ENCODE data around the gene ZBTB34. TPM values are rescaled to one million over a fixed set of nuclear protein-coding genes. Genes with fewer than 3 reads are reported as not detected.
A peak's percentile ranks its signal among the peaks of the same experiment; 100 is the strongest.
"Not testable (repeated sequence)": the region's sequence is repeated elsewhere in the genome, so short reads cannot be mapped to it uniquely, and the experiment has no call there.

ZBTB34 gene, protein sequence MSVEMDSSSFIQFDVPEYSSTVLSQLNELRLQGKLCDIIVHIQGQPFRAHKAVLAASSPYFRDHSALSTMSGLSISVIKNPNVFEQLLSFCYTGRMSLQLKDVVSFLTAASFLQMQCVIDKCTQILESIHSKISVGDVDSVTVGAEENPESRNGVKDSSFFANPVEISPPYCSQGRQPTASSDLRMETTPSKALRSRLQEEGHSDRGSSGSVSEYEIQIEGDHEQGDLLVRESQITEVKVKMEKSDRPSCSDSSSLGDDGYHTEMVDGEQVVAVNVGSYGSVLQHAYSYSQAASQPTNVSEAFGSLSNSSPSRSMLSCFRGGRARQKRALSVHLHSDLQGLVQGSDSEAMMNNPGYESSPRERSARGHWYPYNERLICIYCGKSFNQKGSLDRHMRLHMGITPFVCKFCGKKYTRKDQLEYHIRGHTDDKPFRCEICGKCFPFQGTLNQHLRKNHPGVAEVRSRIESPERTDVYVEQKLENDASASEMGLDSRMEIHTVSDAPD
- 1 to 10 TPM; 4.4 to 7.3 (median 5.5) TPM for total RNA-seq
- 1 to 10 TPM; 2.0 to 5.0 (median 2.1) TPM for polyA plus RNA-seq
- long read RNA-seq, donor 1, full-length matches to known transcripts, result 1 of 1 reads
- long read RNA-seq, donor 1, partial matches to known transcripts, result 0 of 1 reads
- long read RNA-seq, donor 1, other reads (novel, unspliced or antisense), result 0 of 1 reads
- long read RNA-seq, donor 2, full-length matches to known transcripts, result 5 of 6 reads
- long read RNA-seq, donor 2, partial matches to known transcripts, result 0 of 6 reads
- long read RNA-seq, donor 2, other reads (novel, unspliced or antisense), result 1 of 6 reads

DNA sequence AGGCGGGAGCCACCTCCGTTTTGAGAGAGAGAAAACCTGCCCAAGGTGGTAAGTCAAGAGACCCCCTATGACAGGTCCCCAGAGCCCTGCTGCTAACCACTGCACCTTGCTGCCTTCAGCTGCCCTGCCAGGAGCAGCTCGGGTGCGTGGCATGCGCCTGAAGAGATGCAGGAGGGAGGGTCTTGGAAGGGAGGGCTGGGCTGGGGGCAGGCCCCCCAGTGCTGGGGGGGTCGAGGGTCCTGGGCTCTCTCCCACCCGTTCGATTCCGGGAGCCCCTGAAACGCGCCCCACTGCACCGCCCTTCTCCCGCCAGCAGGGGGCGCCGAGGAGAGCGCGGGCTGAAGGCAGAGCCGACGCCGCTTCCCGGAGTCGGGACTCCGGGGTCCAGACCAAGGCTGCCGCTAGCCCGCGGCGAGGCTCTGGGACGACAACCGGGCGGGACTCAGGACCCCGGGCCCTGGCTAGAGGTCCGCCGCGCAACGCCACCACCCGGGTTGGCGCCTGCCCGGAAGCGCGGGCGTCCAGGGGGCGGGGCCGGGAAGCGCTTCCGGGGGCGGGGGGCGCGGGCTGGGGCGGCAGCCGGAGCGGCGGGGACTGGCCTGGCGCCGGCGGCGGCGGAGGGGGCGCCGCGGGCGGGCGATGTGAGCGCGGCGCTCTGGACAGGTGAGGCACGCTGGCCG lies at the start of gene ZBTB34:
Gene ZBTB34, plus strand, starts transcription at position 563 of the 680 bp plus-strand sequence. CDS start 18,761 bp downstream, outside the sequence.
- H3K36me3 ChIP-seq (ENCODE audit: insufficient read depth in 1 of 2, low read depth in 1 of 2), result peaks cover 3 to 9% of the 10 kb centered on the region in 2 donors
- no peaks in the 10 kb centered on the region for H3K27me3 ChIP-seq (ENCODE audit: insufficient read depth in 3 of 3, low read length in 2 of 3)
- TF ChIP-seq, protein P1, sequence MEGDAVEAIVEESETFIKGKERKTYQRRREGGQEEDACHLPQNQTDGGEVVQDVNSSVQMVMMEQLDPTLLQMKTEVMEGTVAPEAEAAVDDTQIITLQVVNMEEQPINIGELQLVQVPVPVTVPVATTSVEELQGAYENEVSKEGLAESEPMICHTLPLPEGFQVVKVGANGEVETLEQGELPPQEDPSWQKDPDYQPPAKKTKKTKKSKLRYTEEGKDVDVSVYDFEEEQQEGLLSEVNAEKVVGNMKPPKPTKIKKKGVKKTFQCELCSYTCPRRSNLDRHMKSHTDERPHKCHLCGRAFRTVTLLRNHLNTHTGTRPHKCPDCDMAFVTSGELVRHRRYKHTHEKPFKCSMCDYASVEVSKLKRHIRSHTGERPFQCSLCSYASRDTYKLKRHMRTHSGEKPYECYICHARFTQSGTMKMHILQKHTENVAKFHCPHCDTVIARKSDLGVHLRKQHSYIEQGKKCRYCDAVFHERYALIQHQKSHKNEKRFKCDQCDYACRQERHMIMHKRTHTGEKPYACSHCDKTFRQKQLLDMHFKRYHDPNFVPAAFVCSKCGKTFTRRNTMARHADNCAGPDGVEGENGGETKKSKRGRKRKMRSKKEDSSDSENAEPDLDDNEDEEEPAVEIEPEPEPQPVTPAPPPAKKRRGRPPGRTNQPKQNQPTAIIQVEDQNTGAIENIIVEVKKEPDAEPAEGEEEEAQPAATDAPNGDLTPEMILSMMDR (IDR thresholded peaks at IDR 0.05), result peak; percentile 100
- no peaks in the 10 kb centered on the region for H3K9me3 ChIP-seq
- ATAC-seq (peak; percentile 78 to 84 (median 82)), DNase-seq (peak; percentile 70 to 85)
- peak within 1 kb of the TSS; percentile 97 for H3K4me3 ChIP-seq
- 0 to 2% (median 1%) methylated on average over 23 to 65 of the region's 67 CpGs for WGBS, 3 donors
- H3K4me1 ChIP-seq, result peaks cover 45% of the 10 kb centered on the region
- intact Hi-C loops (cut with DNase I), result loop anchor here in 1 of 2 donors (5.0 kb wide), 1 partner anchor 52 kb away; the partner anchor contains the start of gene RALGPS1
- peak within 1 kb of the TSS; percentile 98 for H3K27ac ChIP-seq

DNA sequence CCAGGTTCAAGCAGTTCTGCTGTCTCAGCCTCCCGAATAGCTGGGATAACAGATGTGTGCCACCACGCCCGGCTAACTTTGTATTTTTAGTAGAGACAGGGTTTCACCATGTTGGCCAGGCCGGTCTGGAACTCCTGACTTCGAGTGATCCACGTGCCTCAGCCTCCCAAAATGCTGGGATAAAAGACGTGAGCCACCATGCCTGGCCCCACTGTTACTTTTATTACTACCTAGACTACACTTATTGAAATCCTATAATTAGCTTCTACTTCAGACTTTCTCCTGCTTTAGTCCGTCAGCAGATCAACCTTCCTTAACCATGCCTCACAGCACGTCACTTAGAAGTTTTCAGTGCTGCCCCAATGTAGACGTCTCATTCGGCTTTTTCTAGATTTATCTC lies 47.4 kb upstream of the ZBTB34 start:
- Histone ChIP-seq H3K4me1 (peaks cover 49% of the 10 kb centered on the region), H3K36me3 (ENCODE audit: insufficient read depth in 1 of 2, low read depth in 1 of 2) (peaks cover 2 to 59% of the 10 kb centered on the region in 2 donors), H3K4me3 (peak overlapping the region; percentile 15), H3K27me3 (ENCODE audit: insufficient read depth in 3 of 3, low read length in 2 of 3) (no peaks in the 10 kb centered on the region), H3K9me3 (peaks cover 7% of the 10 kb centered on the region), H3K27ac (peak overlapping the region; percentile 100)
- peak; percentile 64 to 82 (median 68) for ATAC-seq
- intact Hi-C loops (cut with DNase I), result no loop called here
- TF ChIP-seq, protein P1 (IDR thresholded peaks at IDR 0.05), result no peak
- DNase-seq, result peak in 1 of 2 donors; percentile 65
- WGBS, 3 donors, result 42 to 76% (median 49%) methylated on average over 11 of the region's 11 CpGs

DNA sequence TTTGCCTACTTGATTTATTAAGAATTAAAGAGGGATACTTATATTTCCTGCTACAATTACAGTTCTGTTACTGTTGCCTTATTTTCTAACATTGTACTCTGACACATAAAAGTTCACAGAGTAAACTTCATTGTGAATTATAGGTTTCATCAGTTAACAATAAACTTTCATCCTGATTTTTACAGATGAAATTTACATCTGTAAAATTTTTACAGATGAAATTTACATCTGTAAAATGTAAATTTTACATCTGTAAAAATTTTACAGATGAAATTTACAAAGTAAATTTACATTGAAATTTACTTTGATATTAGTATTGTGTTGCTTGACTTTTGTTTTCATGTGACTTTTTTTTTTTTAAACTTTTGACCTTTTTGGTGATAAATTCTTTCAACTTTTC lies 46.3 kb upstream of the ZBTB34 start:
- intact Hi-C loops (cut with DNase I), result no loop called here
- Histone ChIP-seq H3K27me3 (ENCODE audit: insufficient read depth in 3 of 3, low read length in 2 of 3) (no peaks in the 10 kb centered on the region), H3K36me3 (ENCODE audit: insufficient read depth in 1 of 2, low read depth in 1 of 2) (peaks cover 2 to 57% of the 10 kb centered on the region in 2 donors), H3K27ac (peak overlapping the region; percentile 100), H3K9me3 (peaks cover 14% of the 10 kb centered on the region), H3K4me3 (peak overlapping the region; percentile 15), H3K4me1 (peaks cover 39% of the 10 kb centered on the region)
- ATAC-seq (no peak), DNase-seq (no peak)
- TF ChIP-seq, protein P1 (IDR thresholded peaks at IDR 0.05), result no peak

DNA sequence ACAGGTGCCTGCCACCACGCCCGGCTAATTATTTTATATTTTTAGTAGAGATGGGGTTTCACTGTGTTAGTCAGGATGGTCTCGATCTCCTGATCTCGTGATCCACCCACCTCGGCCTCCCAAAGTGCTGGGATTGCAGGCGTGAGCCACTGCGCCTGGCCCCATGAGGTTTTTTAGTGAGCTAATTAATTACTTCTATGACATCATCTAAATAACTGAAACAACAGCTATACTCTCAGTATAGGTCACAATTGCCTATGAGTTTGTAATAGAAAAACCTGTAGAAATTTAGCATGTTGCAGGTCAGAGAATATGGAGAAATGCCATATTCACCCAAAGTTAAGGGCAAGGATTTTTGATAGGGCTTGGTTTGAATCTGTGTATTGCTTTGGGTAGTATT lies 42.8 kb upstream of the ZBTB34 start:
- intact Hi-C loops (cut with DNase I); DNase-seq; H3K27ac ChIP-seq; H3K27me3 ChIP-seq (ENCODE audit: insufficient read depth in 3 of 3, low read length in 2 of 3); H3K4me3 ChIP-seq; ATAC-seq: not testable (repeated sequence)
- 84 to 98% (median 92%) methylated on average over 7 of the region's 7 CpGs for WGBS, 3 donors
- peaks cover 14% of the 10 kb centered on the region for H3K9me3 ChIP-seq
- H3K4me1 ChIP-seq, result peaks cover 39% of the 10 kb centered on the region
- peaks cover 7 to 53% of the 10 kb centered on the region in 2 donors for H3K36me3 ChIP-seq (ENCODE audit: insufficient read depth in 1 of 2, low read depth in 1 of 2)

Measured in psoas muscle (tissue), 8 donors.